Epithelial cell of esophagus (primary cell): ENCODE results near the gene FTCDNL1.

Source experiments
- DNase-seq: peaks from one replicate; pipeline ENCODE4 v3.0.0; 2010; ENCODE audit warnings: low read depth
- H3K4me3 ChIP-seq: 2 replicates; pipeline ENCODE4 v1.5.1; 2011; ENCODE audit warnings: mild to moderate bottlenecking, low read length, control low read depth
- TF ChIP-seq, protein P1 (sequence below): IDR thresholded peaks from 2 replicates; pipeline ENCODE4 v1.5.1; 2011; ENCODE audit warnings: low read depth, mild to moderate bottlenecking, low read length, control low read depth, inconsistent platforms; ENCODE audit not compliant: insufficient read depth; ENCODE audit errors: missing control alignments

Gene FTCDNL1

DNA sequence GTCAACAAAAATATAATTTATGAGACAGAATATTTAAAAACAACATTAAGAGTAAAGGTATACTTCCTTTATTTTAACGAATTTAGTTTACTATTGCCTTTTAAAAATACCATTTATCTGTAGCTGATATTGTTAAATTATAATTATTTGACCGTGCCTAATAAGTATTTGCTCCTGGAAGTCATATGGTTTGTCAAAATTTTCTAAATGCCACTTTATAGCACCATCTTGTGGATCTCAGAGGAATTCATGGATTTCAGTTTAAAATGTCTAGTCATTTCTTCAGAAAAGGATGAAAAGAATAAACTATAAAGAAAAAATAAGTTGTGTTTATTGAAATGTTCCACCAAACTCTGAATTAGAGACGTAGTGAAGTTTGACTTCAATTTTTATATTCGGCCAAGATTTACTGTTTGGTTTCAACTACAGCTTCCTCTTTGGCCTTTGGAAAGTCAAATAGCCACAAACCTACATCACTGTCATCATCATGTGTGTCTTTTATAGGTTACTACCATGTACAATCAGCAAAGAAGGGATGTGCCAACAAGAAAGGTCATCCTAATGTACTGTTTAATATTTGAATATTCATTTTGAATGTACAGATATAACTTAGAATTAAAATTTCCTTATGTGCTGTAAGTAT is 10.3 kb upstream of the FTCDNL1 start:
- TF ChIP-seq, protein P1, sequence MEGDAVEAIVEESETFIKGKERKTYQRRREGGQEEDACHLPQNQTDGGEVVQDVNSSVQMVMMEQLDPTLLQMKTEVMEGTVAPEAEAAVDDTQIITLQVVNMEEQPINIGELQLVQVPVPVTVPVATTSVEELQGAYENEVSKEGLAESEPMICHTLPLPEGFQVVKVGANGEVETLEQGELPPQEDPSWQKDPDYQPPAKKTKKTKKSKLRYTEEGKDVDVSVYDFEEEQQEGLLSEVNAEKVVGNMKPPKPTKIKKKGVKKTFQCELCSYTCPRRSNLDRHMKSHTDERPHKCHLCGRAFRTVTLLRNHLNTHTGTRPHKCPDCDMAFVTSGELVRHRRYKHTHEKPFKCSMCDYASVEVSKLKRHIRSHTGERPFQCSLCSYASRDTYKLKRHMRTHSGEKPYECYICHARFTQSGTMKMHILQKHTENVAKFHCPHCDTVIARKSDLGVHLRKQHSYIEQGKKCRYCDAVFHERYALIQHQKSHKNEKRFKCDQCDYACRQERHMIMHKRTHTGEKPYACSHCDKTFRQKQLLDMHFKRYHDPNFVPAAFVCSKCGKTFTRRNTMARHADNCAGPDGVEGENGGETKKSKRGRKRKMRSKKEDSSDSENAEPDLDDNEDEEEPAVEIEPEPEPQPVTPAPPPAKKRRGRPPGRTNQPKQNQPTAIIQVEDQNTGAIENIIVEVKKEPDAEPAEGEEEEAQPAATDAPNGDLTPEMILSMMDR, result peak; percentile 46
- H3K4me3 ChIP-seq, result no peak overlapping the region
- peak; percentile 42 for DNase-seq

- no peak overlapping the region for H3K4me3 ChIP-seq
- DNase-seq, result no peak
- TF ChIP-seq, protein P1, result no peak
These were observed 4.8 kb upstream of the FTCDNL1 start for GRCh38 chr2:199855812-199856211.

DNA sequence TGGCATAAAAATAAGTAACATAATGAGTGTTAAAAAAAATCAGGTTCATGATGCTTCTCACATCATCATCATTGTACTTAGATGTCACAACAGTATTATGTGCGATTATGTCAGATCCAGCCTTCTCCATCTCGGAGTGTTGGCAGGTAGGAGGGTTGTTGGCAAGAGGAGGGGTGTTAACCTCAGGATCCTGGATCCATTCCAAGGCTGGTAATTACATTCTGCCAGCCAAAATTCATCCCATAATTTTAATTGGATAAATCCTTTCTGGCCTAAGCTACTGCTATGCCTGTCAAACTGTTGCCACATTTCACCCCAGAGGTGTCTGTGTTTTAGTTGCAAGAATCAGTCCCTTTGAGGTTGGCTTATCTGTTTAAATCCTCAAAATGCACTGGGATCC is 891 bp upstream of the FTCDNL1 start:
- H3K4me3 ChIP-seq, result no peak overlapping the region
- DNase-seq, result no peak
- TF ChIP-seq, protein P1, result no peak

- DNase-seq, result no peak
- TF ChIP-seq, protein P1, result no peak
These were observed 464 bp upstream of the FTCDNL1 start for GRCh38 chr2:199851501-199851810.

GRCh38 chr2:199850218-199850717 is 724 bp downstream of the FTCDNL1 start:
- TF ChIP-seq, protein P1, result no peak
- no peak for DNase-seq
- H3K4me3 ChIP-seq, result peak overlapping the region; percentile 52

More at GRCh38 chr2:199851501-199851810, 464 bp upstream of the FTCDNL1 start:
- H3K4me3 ChIP-seq, result peak overlapping the region; percentile 52

GRCh38 chr2:199848389-199849130 is 2.4 kb downstream of the FTCDNL1 start:
- H3K4me3 ChIP-seq, result no peak overlapping the region
- TF ChIP-seq, protein P1, result no peak
- DNase-seq, result no peak

GRCh38 chr2:199847181-199847864 is 3.7 kb downstream of the FTCDNL1 start:
- no peak for DNase-seq
- TF ChIP-seq, protein P1, result no peak
- H3K4me3 ChIP-seq, result no peak overlapping the region
